Suprapubic skin (tissue), 4 donors: ENCODE data around the gene NOX1. TPM values are rescaled to one million over a fixed set of nuclear protein-coding genes. Genes with fewer than 3 reads are reported as not detected.
"Not testable (repeated sequence)": the region's sequence is repeated elsewhere in the genome, so short reads cannot be mapped to it uniquely, and the experiment has no call there.

Experiments used
- DNase-seq, 2 donors: peaks; one replicate each; pipeline ENCODE4 v3.0.0-alpha.2; 2019; ENCODE audit warnings: low spot score in 2 of 2
- H3K27ac ChIP-seq: fragments of 200-600 bp; sonication (generic); one replicate; pipeline ENCODE4 v1.5.1; 2019
- H3K27me3 ChIP-seq: fragments of 200-600 bp; sonication (generic); one replicate; pipeline ENCODE4 v1.5.1; 2019
- H3K36me3 ChIP-seq: fragments of 200-600 bp; sonication (generic); one replicate; pipeline ENCODE4 v1.5.1; 2019
- H3K4me1 ChIP-seq: fragments of 200-600 bp; sonication (generic); one replicate; pipeline ENCODE4 v1.5.1; 2019
- H3K4me3 ChIP-seq: fragments of 200-600 bp; sonication (generic); one replicate; pipeline ENCODE4 v1.5.1; 2019; ENCODE audit warnings: mild to moderate bottlenecking
- H3K9me3 ChIP-seq: fragments of 200-600 bp; sonication (generic); one replicate; pipeline ENCODE4 v1.5.1; 2019
- EP300 ChIP-seq: sonication (generic); formaldehyde crosslinking; IDR thresholded peaks from one replicate; pipeline ENCODE4 v1.6.1; 2017; ENCODE audit warnings: antibody characterized with exemption
- POLR2A ChIP-seq, 2 donors: fragments of 450-650 bp; IDR thresholded peaks; one replicate each; pipeline ENCODE4 v1.6.1; 2017; ENCODE audit warnings: antibody characterized with exemption in 2 of 2, mild to moderate bottlenecking in 2 of 2, moderate library complexity in 2 of 2
- POLR2AphosphoS5 ChIP-seq, 3 donors: sonication (generic); formaldehyde crosslinking; IDR thresholded peaks; one replicate each; pipeline ENCODE4 v1.6.1; 2017; ENCODE audit warnings: antibody characterized with exemption in 3 of 3
- WGBS: methylation state at CpG from one replicate; pipeline ENCODE4 v1.1.5; 2018; 5-methylcytosine and 5-hydroxymethylcytosine counted together
- total RNA-seq, 4 donors: library from RNA; depleted of rRNA; stranded (reverse); fragments of >200 nt; gene quantifications; one replicate each; pipeline ENCODE4 v1.1.0, GENCODE V29; 2016
- TF ChIP-seq, protein P1 (sequence below), 2 donors: fragments of 200-600 bp in 1 of 2; fragments of 450-650 bp in 1 of 2; sonication (generic) in 1 of 2; IDR thresholded peaks; one replicate each; pipeline ENCODE4 v1.5.1; 2016 to 2019; ENCODE audit warnings: antibody characterized with exemption in 2 of 2, mild to moderate bottlenecking in 1 of 2, moderate library complexity in 1 of 2

The NOX1 gene
- total RNA-seq, 4 donors from 2014 or later, result 1.4 TPM; not detected in 3

GRCh38 chrX:100819837-100820666 is 54.1 kb downstream of the NOX1 start, which contains the start of gene CSTF2:
Gene CSTF2 (plus strand): TSS chrX:100820391. CDS start chrX:100820417, 26 bp downstream.
- peak; percentile 80 to 84 for DNase-seq
- TF ChIP-seq POLR2A (IDR thresholded peaks at IDR 0.05) (no peak), EP300 (no peak), POLR2AphosphoS5 (IDR thresholded peaks at IDR 0.05) (no peak)
- TF ChIP-seq, protein P1, sequence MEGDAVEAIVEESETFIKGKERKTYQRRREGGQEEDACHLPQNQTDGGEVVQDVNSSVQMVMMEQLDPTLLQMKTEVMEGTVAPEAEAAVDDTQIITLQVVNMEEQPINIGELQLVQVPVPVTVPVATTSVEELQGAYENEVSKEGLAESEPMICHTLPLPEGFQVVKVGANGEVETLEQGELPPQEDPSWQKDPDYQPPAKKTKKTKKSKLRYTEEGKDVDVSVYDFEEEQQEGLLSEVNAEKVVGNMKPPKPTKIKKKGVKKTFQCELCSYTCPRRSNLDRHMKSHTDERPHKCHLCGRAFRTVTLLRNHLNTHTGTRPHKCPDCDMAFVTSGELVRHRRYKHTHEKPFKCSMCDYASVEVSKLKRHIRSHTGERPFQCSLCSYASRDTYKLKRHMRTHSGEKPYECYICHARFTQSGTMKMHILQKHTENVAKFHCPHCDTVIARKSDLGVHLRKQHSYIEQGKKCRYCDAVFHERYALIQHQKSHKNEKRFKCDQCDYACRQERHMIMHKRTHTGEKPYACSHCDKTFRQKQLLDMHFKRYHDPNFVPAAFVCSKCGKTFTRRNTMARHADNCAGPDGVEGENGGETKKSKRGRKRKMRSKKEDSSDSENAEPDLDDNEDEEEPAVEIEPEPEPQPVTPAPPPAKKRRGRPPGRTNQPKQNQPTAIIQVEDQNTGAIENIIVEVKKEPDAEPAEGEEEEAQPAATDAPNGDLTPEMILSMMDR (IDR thresholded peaks at IDR 0.05), result no peak
- Histone ChIP-seq H3K36me3 (peaks cover 12% of the 10 kb centered on the region), H3K27ac (no peak within 1 kb of the TSS), H3K9me3 (no peaks in the 10 kb centered on the region), H3K27me3 (no peaks in the 10 kb centered on the region), H3K4me1 (peaks cover 2% of the 10 kb centered on the region), H3K4me3 (peak within 1 kb of the TSS; percentile 59)
- 34% methylated on average over 49 of the region's 49 CpGs for WGBS

DNA sequence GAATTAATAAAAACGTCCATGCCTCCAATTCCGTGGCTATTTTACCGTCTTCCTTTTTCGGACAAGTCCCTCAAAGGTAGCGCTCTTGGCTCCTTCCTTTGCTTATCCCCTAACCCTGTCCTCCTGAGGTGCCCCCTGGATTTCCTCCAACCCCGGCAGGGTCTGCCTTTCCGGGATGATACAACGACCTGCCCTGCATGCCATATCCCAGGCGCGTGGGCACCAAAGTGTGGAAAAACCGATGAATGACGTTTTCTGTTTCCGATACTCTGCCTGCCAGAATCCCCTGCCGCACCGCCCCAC is 54.7 kb downstream of the NOX1 start:
- H3K27ac ChIP-seq, result no peak overlapping the region

GRCh38 chrX:100817340-100817739 is 56.8 kb downstream of the NOX1 start:
- H3K36me3 ChIP-seq, result no peaks in the 10 kb centered on the region
- no peak for DNase-seq
- 47% methylated on average over 2 of the region's 2 CpGs for WGBS
- H3K9me3 ChIP-seq, result no peaks in the 10 kb centered on the region
- H3K4me3 ChIP-seq, result no peak overlapping the region
- peaks cover 2% of the 10 kb centered on the region for H3K4me1 ChIP-seq
- TF ChIP-seq EP300 (no peak), POLR2A (IDR thresholded peaks at IDR 0.05) (no peak), POLR2AphosphoS5 (IDR thresholded peaks at IDR 0.05) (no peak)
- TF ChIP-seq, protein P1 (IDR thresholded peaks at IDR 0.05), result no peak
- H3K27ac ChIP-seq, result no peak overlapping the region
- H3K27me3 ChIP-seq, result peaks cover 3% of the 10 kb centered on the region

More for the DNA sequence above, 54.7 kb downstream of the NOX1 start:
- peak overlapping the region; percentile 59 for H3K4me3 ChIP-seq
- H3K9me3 ChIP-seq, result no peaks in the 10 kb centered on the region
- 45% methylated on average over 15 of the region's 15 CpGs for WGBS
- peaks cover 2% of the 10 kb centered on the region for H3K4me1 ChIP-seq
- peaks cover 12% of the 10 kb centered on the region for H3K36me3 ChIP-seq
- DNase-seq, result no peak
- no peaks in the 10 kb centered on the region for H3K27me3 ChIP-seq
- TF ChIP-seq POLR2AphosphoS5 (IDR thresholded peaks at IDR 0.05), result no peak
- TF ChIP-seq POLR2A (IDR thresholded peaks at IDR 0.05), result no peak
- TF ChIP-seq, protein P1 (IDR thresholded peaks at IDR 0.05), result no peak
- TF ChIP-seq EP300, result no peak

DNA sequence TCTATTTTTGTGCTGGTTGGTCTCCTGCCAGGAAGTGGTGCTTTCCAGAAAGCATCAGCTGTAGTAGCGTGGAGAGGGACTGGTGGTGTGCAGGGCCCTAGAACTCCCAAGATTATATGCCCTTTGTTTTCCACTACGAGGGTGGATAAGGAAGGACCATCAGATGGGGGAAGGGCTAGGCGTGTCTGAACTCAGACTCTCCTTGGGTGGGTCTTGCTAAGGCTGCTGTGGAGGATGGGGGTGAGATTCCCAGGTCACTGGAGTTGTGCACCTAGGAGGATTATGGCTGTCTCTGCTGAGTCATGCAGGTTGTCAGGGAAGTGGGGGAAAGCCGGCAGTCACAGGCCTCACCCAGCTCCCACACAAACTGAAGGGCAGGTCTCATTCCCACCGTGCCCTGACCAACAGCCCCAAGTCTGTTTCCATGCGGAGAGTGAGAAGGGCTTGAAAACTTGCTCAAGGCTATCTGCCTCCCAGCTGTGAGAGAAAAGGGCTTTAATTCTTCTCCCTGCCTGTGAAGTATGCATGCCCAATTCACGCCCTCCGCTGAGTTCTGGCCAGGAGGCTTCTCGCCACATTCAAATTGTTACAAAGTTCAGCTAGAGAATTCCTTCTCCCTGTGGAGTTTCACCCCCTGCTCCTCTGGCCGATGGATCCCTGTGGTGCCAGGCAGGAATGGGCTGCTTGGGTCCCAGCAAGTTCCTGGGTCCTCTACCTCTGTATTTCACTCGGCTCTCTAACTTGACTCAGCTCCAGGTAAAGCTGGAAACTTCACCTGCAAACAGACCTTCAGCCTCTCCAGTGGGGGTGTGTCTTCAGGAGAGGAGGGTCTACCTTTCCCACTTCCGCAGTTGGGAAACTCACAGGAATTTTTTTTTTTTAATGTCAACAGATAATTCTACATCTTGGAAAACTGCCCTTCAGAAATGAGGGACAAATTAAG is 61.7 kb downstream of the NOX1 start:
- TF ChIP-seq EP300, result no peak
- TF ChIP-seq POLR2AphosphoS5 (IDR thresholded peaks at IDR 0.05), result no peak
- TF ChIP-seq POLR2A (IDR thresholded peaks at IDR 0.05), result no peak
- TF ChIP-seq, protein P1 (IDR thresholded peaks at IDR 0.05), result no peak
- WGBS, result 52% methylated on average over 11 of the region's 12 CpGs

GRCh38 chrX:100808265-100808664 is 65.9 kb downstream of the NOX1 start:
- 80% methylated on average over 7 of the region's 7 CpGs for WGBS
- H3K27ac ChIP-seq, H3K4me1 ChIP-seq: not testable (repeated sequence)

More for the DNA sequence above, 61.7 kb downstream of the NOX1 start:
- Histone ChIP-seq H3K9me3 (no peaks in the 10 kb centered on the region), H3K4me3 (no peak overlapping the region), H3K4me1 (no peaks in the 10 kb centered on the region), H3K27me3 (peaks cover 3% of the 10 kb centered on the region), H3K27ac (no peak overlapping the region), H3K36me3 (no peaks in the 10 kb centered on the region)
- DNase-seq, result no peak

More at GRCh38 chrX:100808265-100808664, 65.9 kb downstream of the NOX1 start:
- H3K36me3 ChIP-seq, H3K27me3 ChIP-seq, DNase-seq, H3K9me3 ChIP-seq, H3K4me3 ChIP-seq: not testable (repeated sequence)
